ENCODE data around the gene TNFAIP3.

TNFAIP3 gene

GRCh38 chr6:137845460-137845859, 21.6 kb upstream of the TNFAIP3 start:
- no peak for DNase-seq

DNA sequence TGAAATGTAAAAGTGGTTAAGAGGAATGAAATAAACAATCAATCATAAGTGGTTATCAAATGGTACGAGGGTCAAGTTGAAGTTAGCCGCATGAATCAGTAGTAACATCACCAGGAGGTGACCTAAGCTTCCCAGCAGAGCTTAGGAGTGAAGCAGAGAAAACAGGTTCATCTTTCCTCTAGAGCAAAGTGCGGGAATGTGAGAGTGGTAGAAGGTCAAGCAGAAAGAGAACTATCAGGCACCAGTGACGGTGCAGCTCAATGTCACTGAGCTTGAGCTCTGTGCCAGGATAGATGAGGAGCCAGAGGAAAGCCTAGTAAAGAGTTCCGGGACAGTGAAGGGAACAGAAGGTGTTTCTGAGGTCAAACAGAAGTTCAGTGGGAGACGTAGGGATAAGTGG, 20.8 kb upstream of the TNFAIP3 start:
- no peak for DNase-seq

- no peak for DNase-seq
Measured at GRCh38 chr6:137846772-137847313, 20.2 kb upstream of the TNFAIP3 start.

GRCh38 chr6:137847748-137848147, 19.3 kb upstream of the TNFAIP3 start:
- DNase-seq: no peak

DNA sequence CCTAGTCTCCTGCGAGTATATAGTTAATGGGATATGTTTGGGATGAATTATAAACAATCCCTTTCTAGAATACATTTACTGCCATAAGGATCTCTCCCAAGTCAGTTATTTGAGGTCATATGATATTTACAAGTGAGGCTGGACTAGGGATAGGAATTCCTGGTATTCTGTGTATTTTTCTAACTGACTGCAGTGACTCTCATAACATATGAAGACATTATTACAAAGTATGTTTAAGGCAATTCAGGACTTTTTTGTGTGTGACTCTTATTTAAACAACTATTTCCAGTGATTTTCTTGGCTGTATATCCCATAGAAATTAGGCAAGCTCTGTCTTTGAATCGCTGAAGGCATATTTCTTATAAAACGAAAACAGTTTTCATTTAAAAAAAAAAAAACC, 18.4 kb upstream of the TNFAIP3 start:
- no peak for DNase-seq

DNA sequence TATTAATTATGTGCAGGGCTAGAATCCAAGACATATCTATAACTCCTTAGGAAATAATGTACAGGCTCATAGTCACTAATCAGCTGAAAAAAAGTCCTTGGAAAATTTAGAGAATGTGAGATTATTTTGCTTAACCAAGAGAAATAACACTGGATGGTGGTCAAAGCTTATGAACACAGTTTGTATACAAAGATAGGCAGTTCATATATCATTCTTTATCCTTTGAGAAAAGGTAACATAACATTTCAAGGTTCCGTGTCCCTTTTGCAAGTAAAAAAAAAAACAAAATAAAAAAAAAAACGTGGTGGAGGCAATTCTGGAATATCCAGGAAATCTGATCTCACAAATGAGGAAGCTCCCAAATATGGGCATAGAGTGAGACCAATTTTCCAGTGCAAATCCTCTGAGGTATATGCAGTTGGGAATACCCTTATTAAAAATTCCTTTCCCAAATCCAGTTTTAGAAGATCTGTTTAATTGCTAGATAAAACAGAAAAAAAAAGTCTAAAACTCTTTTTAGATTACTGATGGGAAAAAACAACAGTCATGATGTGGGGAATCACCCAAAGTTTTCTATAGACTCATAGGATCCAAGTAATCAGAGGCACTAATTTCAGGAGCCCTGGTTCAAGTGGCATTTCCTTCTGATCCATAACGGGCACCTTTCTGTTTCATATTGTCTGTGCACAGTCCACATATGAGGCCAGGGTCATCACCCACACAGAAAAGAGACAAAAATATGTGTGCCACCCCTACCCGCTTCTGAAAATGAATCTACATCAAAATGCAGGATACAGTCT, 17.7 kb upstream of the TNFAIP3 start:
- no peak for DNase-seq

- DNase-seq: no peak
Measured at GRCh38 chr6:137849981-137850714, 16.9 kb upstream of the TNFAIP3 start.

DNA sequence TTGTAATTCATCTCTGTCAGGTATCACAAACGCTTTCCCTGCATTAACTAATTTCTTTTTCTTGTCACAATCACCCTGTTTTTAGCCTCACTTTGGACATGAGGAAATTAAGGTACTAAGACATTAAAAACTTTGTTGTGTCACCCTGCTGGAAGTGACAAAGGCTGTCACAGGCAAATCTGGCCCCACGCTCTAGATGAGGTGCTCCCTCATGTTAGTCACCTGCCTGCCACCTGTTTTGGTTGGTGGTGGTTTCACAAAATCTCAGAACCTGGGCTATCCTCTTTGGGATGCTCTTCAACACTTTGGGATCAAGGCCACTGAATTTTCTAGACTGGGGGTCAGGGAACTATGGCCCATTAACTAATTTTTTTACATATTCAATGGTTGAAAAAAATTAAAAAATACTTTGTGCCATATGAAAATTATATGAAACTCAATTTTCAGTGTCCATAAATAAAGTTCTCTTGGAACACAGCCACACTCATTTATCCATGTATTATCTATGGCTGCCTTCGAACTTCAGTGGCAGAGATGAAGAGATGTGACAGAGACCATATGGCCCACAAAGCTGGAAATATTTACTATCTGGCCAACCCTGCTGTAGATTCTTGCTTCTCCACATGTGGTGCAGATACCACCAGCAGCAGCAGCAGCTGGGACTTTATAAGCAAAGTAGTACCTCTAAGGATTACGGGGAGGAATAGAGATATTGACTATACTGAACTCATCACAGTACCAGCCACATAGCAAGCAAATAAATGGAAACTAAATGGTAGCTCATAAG, 16.1 kb upstream of the TNFAIP3 start:
- no peak for DNase-seq

DNA sequence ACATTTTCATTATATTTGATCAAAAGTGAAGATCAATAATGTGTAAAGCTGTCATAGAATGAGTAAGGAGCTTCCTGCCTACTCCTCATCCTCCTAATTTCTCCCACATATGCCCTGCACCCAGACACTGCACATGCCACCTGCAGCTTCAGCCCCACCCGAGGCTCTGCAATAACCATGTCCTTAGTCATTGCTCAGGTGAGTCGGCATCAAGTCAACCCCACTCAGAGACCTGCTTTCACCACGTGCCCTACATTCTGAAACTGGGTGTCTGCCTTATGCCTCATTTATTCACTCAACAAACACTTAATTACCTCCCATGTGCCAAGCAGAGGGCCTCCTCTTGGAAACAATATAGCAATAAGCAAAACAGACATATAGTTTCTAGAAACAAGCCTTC, 15.4 kb upstream of the TNFAIP3 start:
- DNase-seq: no peak

DNA sequence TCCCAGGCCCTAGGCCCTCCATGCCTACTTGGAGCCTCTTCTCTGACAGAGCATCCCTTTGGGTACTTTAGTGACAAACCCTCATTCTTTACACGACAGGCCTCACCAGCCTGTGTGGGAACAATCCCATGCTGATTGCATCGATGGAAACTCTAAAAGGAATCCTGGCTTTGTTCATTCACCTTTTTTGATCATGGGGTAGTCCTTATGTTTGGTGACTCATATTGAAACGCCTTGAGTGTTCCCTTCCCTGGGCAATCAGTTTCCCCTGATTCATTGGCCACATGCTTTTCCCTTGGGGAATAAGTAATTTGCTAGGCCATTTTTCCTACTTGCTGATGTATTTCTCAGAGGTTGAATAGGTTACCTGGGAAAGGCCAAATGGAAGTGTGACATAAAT, 14.7 kb upstream of the TNFAIP3 start:
- no peak for DNase-seq

DNA sequence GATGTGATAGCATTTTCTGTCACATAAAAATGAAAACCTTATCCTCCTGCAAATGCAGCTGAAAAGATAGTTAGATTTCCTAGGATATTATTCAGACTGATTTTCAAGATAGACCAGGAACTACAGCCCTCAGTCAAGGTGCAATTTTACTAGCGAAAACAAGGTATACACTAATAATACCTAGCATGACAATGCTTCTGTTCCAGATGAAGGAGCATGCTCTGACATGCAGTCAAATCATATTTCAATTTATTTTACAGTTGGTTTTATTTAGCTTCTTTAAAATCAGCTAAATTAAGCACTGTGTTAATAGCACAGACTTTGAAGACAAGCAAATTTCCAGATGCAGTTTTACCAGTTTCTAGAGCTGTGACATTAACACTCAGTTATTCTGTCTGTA, 14.2 kb upstream of the TNFAIP3 start:
- DNase-seq: no peak

GRCh38 chr6:137853569-137854213, 13.4 kb upstream of the TNFAIP3 start:
- DNase-seq: no peak

DNA sequence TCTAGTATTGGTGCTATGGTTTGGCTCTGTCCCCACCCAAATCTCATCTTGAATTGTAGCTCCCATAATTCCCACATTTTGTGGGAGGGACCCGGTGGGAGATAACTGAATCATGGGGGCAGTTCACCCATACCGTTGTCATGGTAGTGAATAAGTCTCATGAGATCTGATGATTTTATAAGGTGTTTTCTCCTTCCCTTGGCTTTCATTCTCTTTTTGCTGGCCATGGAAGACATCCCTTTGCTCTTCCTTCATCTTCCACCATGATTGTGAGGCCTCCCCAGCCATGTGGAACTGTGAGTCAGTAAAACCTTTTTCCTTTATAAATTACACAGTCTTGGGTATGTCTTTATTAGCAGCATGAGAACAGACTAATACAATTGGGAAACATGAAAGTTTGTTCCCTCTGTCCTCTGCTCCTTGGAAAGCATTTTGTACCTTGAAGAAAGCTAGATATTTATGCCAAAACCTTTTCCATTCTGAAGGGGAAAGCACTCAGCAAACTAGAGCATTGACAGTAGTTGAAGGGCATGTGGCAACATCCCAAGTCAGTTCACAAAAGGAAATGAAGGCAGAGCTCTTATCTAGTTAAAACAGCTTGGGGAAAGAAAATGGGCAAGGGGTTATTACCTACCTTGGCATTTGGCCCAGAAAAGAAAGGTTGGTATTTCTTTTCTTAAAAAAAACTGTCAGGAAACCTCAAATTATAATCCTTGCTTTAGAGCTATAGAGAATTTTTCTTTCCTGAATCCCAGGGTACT, 10.7 kb upstream of the TNFAIP3 start:
- no peak for DNase-seq

GRCh38 chr6:137859025-137859424, 8.0 kb upstream of the TNFAIP3 start:
- no peak for DNase-seq

DNA sequence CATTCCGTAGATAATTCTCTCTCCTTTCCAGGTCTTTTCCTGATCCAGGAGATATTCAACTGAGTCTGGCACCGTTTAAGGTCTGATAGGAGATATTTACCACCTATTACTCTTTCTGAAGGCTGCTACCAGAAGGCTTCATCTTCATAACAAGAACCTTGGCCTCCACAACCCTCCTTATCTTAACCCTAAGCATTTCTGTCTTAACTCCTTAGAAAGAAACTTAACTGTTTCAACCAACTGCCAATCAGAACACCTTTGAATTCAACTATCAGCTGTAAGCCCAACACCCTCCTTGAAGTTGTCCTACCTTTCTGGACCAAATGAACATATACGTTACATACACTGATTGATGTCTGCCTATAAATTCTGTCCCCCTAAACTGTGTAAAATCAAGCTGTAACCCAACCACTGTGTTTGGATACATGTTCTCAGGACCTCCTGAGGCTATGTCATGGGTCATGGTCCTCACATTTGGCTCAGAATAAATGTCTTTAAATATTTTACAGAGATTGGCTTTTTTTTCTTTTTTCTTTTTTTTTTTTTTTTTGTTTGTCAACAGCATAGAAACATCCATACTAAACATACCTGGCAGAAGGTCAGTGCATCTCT, 6.6 kb upstream of the TNFAIP3 start:
- no peak for DNase-seq

GRCh38 chr6:137861550-137862337, 5.3 kb upstream of the TNFAIP3 start:
- no peak for DNase-seq

- DNase-seq: no peak
Measured at GRCh38 chr6:137862419-137863090, 4.5 kb upstream of the TNFAIP3 start.

DNA sequence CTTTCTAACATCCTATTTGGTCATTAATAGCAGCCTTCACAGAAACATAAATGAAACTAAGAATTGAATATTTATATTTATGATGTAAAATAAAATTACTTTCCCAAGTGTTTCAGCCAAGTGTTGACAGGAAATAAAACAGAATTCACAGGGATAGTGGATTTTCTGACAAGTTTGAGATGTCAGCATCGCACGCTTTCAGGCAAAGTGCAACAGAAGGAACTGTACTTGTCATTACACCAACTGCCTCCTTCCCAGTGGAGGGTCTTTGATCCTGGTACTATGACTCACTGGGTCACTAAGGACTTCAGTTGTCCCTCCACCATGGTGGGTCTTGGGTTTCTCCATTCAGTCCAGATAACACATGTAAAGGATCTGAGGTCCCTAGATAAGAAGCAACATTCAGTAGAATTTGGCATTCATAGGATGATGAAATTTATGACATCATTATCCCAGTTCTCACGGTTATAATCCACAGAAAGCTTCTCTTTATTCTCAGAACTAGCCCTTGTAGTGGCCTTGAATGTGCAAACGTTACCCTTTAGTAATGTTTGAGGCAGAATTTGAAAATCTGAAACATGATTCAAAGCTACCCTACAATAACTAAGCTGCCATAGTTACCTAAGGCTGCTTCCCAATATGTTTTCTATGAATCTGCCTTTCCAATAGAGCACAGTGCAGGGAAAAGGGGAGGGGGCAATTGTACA, 3.8 kb upstream of the TNFAIP3 start:
- no peak for DNase-seq

- no peak for DNase-seq
Measured at GRCh38 chr6:137864812-137865508, 2.1 kb upstream of the TNFAIP3 start.

Measured in activated naive CD4-positive, alpha-beta T cell (primary cell).